HT-29 (cell line): ENCODE measurements around the gene OR6C65. TPM values are rescaled to one million over a fixed set of nuclear protein-coding genes. Genes with fewer than 3 reads are reported as not detected.
"Not testable (repeated sequence)": the region's sequence is repeated elsewhere in the genome, so short reads cannot be mapped to it uniquely, and the experiment has no call there.

Source experiments
- DNase-seq: peaks from one replicate; pipeline ENCODE4 v3.0.0-alpha.2; 2015; ENCODE audit warnings: low spot score
- total RNA-seq: library from RNA; depleted of rRNA; stranded (reverse); fragments of >200 nt; shearing (Covaris generic); gene quantifications from 2 replicates; pipeline ENCODE4 v1.2.3, GENCODE V29; 2014; rRNA removed

Gene OR6C65
- not detected in 2 replicates for total RNA-seq

- no peak for DNase-seq
Observed at GRCh38 chr12:55400229-55400628, at the start of gene OR6C65. TSS of gene OR6C65 (plus strand) at chr12:55400529. CDS start at chr12:55400529, 0 bp downstream.

- DNase-seq: not testable (repeated sequence)
Observed at GRCh38 chr12:55355338-55355737, 45.0 kb upstream of the OR6C65 start.

DNA sequence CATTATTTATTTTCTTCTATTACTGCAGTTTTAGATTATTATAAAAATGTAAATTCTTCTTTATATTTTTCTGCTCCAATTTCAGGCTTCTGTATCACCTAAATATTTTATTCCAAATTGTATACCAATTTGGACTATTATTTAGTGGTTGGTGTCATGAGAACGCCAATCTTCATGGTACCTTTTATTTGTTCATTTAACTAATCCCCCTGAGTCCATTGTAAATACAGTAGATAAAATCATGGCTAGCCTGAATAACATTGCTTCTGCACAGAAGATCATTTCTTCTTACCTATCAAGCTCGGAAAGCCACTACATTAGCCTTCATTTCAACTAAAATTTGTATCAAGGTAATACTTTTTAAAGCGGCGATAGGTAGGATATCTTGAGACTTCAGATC, 37.7 kb upstream of the OR6C65 start, which contains the start of gene OR6C75:
TSS of gene OR6C75 (plus strand) at position 301 of the 400 bp plus-strand sequence. CDS start 2,136 bp downstream, outside the sequence.
- DNase-seq: no peak

- no peak for DNase-seq
Observed at GRCh38 chr12:55365086-55365485, 35.2 kb upstream of the OR6C65 start.

- DNase-seq: no peak
Observed at GRCh38 chr12:55372521-55372920, 27.8 kb upstream of the OR6C65 start.

GRCh38 chr12:55385891-55386290, 14.4 kb upstream of the OR6C65 start:
- DNase-seq: no peak

DNA sequence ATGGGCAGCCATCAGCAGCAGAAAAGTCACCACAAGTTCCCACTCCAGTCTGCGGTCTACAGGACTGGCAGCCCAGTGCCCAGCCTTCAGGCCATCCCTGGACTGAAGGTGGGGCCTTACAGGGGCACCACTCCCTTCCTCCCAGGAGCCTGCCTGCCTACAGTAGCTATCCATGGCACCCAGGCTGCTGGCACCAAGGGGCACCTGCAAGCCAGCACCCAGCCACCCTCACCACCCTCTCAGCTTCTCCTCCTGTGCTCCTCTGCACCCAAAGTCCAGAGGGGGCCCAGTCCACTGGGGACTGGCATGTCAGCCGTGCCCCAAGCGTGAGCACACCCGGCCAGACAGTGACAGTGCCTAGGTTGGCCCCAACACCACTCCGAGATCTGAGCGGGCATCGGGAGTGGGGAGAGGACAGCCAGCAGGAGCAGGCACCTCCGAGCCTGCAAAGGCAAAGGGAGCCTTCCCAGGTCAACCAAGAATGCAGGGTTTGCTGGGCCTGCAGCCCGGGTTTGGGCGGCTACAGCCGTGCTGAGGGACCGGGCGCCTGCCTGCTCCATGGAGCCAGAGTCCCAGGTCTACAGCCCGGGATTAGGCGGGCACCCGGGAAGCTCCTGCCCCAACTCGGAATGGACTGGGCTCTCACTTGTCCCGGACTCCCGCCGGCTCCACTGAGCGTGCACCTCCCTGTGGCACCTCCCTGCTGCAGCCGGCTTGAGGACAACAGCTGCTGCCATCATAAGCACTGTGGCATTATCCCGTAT, 8.1 kb upstream of the OR6C65 start:
- DNase-seq: no peak

DNA sequence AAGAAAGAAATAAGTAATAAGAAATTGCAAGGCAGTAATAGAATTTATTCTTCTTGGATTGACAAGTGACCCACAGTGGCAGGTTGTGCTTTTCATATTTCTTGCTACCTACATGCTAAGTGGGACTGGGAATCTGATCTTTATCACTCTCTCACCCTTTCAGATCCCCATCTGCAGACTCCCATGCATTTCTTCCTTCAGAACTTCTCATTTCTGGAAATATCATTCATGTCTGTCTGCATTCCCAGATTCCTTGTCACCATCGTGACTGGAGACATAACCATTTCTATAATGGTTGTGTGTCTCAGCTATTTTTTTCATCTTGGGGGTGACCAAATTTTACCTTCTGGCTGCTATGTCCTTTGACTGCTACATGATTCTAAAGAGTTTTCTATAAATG, 4.0 kb upstream of the OR6C65 start:
- no peak for DNase-seq

- DNase-seq: no peak
Observed at GRCh38 chr12:55407866-55408265, 7.5 kb downstream of the OR6C65 start.

DNA sequence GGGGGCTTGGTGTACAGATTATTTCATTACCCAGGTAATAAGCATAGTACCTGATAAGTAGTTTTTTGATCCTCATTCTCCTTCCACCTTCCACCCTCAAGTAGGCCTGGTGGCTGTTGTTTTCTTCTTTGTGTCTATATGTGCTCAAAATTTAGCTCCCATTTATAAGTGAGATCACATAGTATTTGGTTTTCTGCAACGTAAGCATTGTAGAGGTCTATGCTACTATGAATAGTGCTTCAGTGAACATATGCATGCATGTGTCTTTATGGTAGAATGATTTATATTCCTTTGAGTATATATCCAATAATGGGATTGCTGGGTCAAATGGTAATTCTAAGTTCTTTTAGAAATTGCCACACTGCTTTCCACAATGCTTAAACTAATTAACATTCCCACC, 8.8 kb downstream of the OR6C65 start:
- DNase-seq: not testable (repeated sequence)

GRCh38 chr12:55412138-55412537, 11.8 kb downstream of the OR6C65 start:
- not testable (repeated sequence) for DNase-seq

DNA sequence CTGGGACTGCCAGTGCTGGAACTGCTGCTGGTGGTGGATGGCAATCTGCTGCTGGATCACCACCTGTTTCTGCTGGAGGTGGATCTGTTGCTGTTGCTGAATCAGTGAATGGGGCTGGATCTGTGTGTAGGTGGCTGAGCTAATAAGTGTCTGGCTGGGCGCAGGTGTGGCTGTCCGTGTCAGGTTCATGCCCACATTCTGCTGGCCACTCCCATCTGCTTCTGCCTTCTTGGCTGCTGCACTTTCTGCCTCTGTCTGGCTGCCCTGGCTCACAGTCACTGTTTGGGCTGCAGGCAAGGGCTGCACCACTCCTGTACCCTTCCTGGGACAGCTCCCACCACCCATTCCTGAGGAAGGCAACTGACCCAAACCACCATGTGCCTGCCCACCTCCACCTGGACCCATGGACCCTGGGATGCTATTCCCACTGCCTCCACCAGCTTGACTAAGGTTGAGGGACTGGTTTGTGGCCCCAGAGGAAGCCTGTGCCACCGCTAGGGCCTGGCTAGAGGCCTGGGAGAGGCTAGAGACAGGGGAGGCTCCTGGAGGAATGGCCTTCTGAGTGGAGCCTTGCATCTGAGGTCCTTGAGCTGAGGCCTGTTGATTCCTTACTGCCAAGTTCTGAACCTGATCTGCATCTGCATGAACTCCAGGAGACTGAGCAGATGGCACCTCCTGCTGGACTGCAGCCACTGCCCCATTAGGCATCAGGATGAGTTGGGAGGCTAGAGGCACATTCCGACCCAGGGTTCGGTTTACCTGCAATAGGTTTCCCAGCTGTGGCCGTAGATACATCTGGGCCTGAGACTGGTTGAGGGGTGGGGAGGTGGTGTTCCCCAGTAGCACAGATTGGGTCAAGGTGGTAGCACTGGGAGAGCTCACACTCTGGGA, 13.4 kb downstream of the OR6C65 start:
- not testable (repeated sequence) for DNase-seq

GRCh38 chr12:55414396-55414823, 14.1 kb downstream of the OR6C65 start:
- DNase-seq: not testable (repeated sequence)

DNA sequence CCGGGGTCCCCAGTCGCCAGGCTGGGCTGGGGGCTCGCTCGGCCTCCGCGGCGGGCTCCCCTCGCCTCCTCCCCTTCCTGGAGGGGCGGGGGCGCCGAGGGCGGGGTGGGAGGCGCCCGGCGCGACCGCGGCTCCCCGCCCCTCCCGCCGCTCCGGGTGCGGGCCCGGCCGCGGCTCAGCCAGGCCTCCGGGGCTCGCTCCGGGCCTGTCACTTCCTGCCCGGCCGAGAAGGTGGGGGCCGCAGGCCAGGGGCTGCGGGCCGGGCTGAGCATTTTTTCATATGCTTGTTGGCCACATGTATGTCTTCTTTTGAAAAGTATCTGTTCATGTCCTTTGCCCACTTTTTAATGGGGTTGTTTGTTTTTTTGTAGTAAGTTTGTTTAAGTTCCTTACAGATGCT, 14.6 kb downstream of the OR6C65 start:
- DNase-seq: not testable (repeated sequence)

DNA sequence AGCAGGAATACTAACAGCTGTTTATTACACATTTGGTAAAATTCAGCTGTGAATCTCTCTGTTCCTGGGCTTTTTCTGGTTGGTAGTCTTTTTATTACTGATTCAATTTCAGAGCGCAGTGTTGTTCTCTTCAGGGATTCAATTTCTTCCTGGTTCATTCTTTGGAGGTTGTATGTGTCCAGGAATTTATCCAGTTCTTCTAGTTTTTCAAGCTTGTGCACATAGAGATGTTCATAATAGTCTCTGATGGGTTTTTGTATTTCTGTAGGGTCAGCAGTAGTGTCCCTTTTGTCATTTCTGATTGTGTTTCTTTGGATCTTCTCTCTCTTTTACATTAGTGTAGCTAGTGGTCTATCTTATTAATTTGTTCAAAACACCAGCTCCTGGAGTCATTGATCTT, 16.6 kb downstream of the OR6C65 start:
- no peak for DNase-seq

- no peak for DNase-seq
Observed at GRCh38 chr12:55420307-55420962, 20.1 kb downstream of the OR6C65 start.

GRCh38 chr12:55425954-55426353, 25.6 kb downstream of the OR6C65 start, which contains the start of gene OR6C76:
TSS of gene OR6C76 (plus strand) at chr12:55426254. CDS start at chr12:55426254, 0 bp downstream.
- DNase-seq: no peak

DNA sequence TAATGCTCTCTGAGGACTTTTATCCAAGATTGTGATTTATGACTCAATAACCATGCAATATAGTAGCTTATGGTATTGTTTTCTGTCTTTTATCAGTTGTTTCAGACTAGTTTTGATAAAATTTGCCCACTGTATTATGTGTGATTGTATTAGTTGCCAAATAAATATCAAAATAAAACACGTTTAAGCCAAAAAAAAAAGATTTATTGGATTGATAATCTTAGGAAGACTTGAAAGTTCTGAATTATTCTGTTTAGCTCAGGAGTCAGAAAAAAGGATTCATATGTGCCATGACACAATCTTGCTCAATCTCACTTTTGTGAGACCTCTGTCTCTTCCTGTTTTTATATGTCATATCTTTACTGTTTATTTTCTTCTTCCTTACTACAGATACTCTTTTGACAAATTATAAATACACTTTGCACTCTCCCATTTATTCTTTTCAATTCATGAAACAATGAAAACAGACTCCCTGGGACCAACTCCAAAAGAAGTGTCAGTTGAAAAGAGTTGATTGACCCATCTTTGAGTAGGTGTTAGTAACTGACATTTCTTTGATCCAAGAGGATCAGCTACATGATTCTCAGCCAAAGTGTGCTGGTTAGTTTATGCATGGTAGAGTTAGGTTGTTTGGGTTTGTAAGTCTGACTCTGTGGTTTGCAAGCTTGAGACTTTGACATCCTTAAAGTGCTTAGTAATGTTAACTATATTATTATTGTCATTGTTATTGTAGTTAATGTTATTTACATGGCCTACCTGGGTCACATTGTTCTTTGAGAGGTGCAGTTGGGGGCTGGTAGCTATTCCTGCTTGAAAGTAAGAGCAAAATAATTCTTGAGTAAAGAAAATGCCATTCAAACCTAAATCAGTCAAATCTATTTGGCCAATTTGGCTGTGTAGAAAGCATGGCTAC, 28.3 kb downstream of the OR6C65 start:
- DNase-seq: no peak

DNA sequence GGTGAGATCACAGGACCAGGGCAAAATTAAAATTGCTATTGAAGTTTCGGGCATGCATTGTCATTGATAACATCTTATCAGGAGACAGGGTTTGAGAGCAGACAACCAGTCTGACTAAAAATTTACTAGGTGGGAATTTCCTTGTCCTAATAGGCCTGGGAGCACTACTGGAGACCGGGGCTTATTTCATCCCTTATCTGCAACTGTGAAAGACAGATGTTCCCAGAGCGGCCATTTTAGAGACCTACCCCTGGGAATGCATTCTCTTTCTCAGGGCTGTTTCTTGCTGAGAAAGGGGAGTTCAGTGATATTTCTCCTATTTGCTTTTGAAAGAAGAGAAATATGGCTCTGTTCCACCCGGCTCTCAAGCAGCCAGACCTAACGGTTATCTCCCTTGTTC, 40.9 kb downstream of the OR6C65 start:
- not testable (repeated sequence) for DNase-seq

- DNase-seq: no peak
Observed at GRCh38 chr12:55443776-55444175, 43.4 kb downstream of the OR6C65 start, which contains the start of gene OR6C2. TSS of gene OR6C2 (plus strand) at chr12:55444076. CDS start at chr12:55452214, 8,138 bp downstream.
